ENCODE data around the gene RNF146. TPM values are rescaled to one million over a fixed set of nuclear protein-coding genes. Genes with fewer than 3 reads are reported as not detected.

RNF146 gene
- polyA plus RNA-seq, 3 donors, result 12.0 to 60.3 (median 34.3) TPM

- H3K27ac ChIP-seq (ENCODE audit: low read depth, low read length), result no peak overlapping the region
- 90 to 96% (median 92%) methylated on average over 3 of the region's 3 CpGs for WGBS, 3 donors
These were observed 11.5 kb downstream of the RNF146 start for GRCh38 chr6:127277878-127278843.

DNA sequence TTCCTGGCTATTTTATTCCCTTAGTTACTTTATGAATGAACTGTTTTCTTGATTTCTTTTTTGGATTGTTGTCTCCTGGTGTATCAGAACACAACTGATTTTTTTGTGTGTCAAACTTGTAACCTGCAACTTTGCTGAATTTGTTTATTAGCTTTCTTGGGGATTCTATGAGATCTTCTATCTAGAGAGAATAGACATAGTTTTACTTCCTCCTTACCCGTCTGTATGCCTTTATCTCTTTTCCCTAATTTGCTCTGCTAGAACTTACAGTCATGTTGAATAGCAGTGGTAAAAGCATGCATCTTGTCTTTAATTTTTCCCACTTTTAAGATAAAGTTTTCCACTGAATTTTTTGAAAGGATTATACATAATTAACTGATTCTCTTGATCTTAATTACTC is 13.2 kb downstream of the RNF146 start:
- WGBS, 3 donors, result 29 to 53% (median 51%) methylated on average over 1 of the region's 1 CpG
- H3K27ac ChIP-seq (ENCODE audit: low read depth, low read length), result no peak overlapping the region

DNA sequence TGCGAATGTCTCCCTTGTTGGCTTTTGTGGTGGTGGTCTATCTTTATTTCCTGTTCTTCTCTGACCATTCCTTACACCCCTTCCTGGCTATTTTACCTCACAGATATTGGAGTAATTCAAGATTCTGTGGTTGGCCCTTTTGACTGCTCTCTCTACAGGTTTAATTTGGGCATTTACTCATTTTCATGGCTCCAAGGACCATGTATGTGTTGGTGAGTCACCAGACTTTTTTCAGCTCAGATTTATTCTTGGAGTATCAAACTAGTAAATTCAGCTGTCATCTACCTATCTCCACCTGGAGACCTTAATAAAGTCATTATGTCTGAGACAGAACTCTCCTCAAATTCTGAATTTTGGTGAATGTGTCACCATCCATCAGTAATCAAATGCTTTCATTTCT is 15.5 kb downstream of the RNF146 start:
- WGBS, 3 donors, result 92 to 100% (median 96%) methylated on average over 1 of the region's 1 CpG

GRCh38 chr6:127288705-127289104 is 22.0 kb downstream of the RNF146 start:
- H3K27ac ChIP-seq (ENCODE audit: low read depth, low read length), result no peak overlapping the region

More for the DNA sequence above, 15.5 kb downstream of the RNF146 start:
- H3K27ac ChIP-seq (ENCODE audit: low read depth, low read length), result no peak overlapping the region

DNA sequence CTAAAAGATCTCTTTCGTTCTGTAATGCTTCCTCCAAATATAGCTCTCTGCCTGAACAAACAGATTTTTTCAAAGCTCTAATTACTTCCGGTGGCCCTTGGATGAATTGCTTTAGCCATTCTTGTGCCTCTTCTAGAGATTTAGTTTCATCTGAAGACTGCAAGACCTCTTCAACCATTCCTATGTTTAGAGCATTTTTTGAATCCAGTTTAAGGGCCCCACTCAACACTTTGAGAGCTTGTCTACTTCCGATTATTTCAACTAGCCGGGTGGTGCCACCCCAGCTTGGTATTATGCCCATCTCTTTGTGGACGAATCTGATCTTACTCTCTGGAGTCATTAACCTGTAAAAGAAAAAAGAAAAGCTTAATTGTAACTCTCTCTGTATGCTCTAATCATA is 23.3 kb downstream of the RNF146 start:
- no peak overlapping the region for H3K27ac ChIP-seq (ENCODE audit: low read depth, low read length)
- WGBS, 3 donors, result 76 to 80% (median 76%) methylated on average over 5 of the region's 5 CpGs

GRCh38 chr6:127290391-127291265 is 24.0 kb downstream of the RNF146 start:
- H3K27ac ChIP-seq (ENCODE audit: low read depth, low read length), result no peak overlapping the region
- 58 to 86% (median 76%) methylated on average over 4 of the region's 4 CpGs for WGBS, 3 donors

- WGBS, 3 donors, result 43 to 63% (median 54%) methylated on average over 5 of the region's 5 CpGs
- H3K27ac ChIP-seq (ENCODE audit: low read depth, low read length), result no peak overlapping the region
These were observed 24.8 kb downstream of the RNF146 start for GRCh38 chr6:127291495-127291894.

DNA sequence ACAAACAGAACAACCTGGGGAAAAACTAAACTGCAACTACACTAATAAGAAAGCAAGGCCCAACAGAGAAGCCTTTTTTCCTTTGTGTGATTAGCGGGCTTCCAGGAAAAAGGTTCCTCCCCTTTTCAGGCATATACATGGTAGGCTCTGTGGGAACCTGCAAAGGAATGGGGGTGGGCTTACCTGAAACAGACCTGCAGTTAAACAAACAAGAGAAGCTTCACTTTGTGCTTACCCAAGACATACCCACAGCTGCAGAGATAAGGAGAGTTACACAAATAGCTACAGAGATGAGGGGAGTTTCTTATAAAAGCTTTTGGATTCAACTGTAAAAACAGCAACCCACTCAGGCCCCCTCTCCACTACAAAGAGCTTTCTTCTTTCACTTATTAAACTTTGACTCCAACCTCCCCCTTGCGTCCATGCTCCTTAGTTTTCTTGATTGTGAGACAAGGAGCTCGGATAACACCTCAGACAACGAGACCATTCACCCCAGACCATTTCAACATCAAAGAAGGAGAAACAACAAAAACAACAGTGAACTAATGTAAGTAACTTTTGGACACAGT is 30.9 kb downstream of the RNF146 start:
- WGBS, 3 donors, result 88 to 96% (median 92%) methylated on average over 4 of the region's 4 CpGs
- H3K27ac ChIP-seq (ENCODE audit: low read depth, low read length), result no peak overlapping the region

- H3K27ac ChIP-seq (ENCODE audit: low read depth, low read length), result no peak overlapping the region
- 79 to 98% (median 95%) methylated on average over 2 of the region's 2 CpGs for WGBS, 3 donors
These were observed 31.8 kb downstream of the RNF146 start for GRCh38 chr6:127298475-127298874.

GRCh38 chr6:127299522-127300240 is 33.0 kb downstream of the RNF146 start:
- no peak overlapping the region for H3K27ac ChIP-seq (ENCODE audit: low read depth, low read length)
- 89 to 94% (median 92%) methylated on average over 4 of the region's 4 CpGs for WGBS, 3 donors

- no peak overlapping the region for H3K27ac ChIP-seq (ENCODE audit: low read depth, low read length)
These were observed 33.7 kb downstream of the RNF146 start for GRCh38 chr6:127300411-127300810.

- 56 to 71% (median 70%) methylated on average over 6 of the region's 6 CpGs for WGBS, 3 donors
- no peak overlapping the region for H3K27ac ChIP-seq (ENCODE audit: low read depth, low read length)
These were observed 34.6 kb downstream of the RNF146 start for GRCh38 chr6:127301199-127301700.

GRCh38 chr6:127302728-127303660 is 36.3 kb downstream of the RNF146 start:
- H3K27ac ChIP-seq (ENCODE audit: low read depth, low read length), result no peak overlapping the region
- WGBS, 3 donors, result 30 to 64% (median 37%) methylated on average over 6 of the region's 6 CpGs

- no peak overlapping the region for H3K27ac ChIP-seq (ENCODE audit: low read depth, low read length)
- WGBS, 3 donors, result 87 to 100% (median 93%) methylated on average over 3 of the region's 3 CpGs
These were observed 37.3 kb downstream of the RNF146 start for GRCh38 chr6:127303917-127304316.

- no peak overlapping the region for H3K27ac ChIP-seq (ENCODE audit: low read depth, low read length)
- 97 to 100% (median 100%) methylated on average over 1 of the region's 1 CpG for WGBS, 3 donors
These were observed 39.1 kb downstream of the RNF146 start for GRCh38 chr6:127305741-127306140.

DNA sequence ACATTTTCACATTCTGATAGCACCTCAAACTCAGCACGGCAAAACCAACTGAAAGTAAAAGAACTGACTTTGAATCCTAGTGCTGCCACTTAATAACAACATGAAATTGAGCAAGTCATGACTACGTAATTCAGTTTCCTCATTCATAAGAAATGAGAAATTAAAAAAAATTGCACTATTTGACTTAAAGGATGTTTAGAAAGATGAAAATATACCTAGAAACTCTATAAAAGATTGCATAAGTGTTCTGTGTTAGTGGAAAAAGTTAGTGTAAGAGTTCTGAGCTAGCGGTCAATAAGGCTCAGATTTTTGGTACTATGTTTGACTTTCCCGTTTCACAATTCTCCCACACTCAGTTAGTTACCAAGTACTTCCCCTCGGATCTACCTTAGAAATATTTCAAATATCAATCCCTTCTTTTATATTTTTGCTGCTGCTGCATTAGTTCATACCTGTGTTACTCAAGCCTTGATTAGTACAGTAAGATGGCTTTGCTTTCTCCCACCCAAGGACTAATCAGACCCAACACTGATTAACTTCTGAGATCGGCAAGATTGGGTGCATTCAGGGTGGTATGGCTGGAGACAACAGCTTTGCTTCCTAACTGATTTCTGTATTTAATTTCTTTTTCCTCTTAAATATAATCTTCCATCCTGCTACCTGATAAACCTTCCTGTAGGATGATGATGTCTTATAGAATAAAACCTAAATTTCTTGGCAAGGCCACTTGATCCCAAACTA is 50.9 kb downstream of the RNF146 start:
- H3K27ac ChIP-seq (ENCODE audit: low read depth, low read length), result no peak overlapping the region
- 54 to 76% (median 60%) methylated on average over 6 of the region's 6 CpGs for WGBS, 3 donors

All from adipose tissue (tissue), 3 donors.